Astrocyte (in vitro differentiated cells and primary cell): Measurements from ENCODE around the gene MYZAP.

Experiments used
- EZH2 ChIP-seq: IDR thresholded peaks from 2 replicates; pipeline ENCODE4 v1.6.1; 2012; ENCODE audit warnings: mild to moderate bottlenecking, low read length, inconsistent platforms; ENCODE audit not compliant: insufficient read depth
- TF ChIP-seq, protein P1 (sequence below): IDR thresholded peaks from 2 replicates; pipeline ENCODE4 v1.5.1; 2011; ENCODE audit warnings: low read depth, mild to moderate bottlenecking, inconsistent platforms, low read length, moderate library complexity; ENCODE audit not compliant: insufficient read depth

DNA sequence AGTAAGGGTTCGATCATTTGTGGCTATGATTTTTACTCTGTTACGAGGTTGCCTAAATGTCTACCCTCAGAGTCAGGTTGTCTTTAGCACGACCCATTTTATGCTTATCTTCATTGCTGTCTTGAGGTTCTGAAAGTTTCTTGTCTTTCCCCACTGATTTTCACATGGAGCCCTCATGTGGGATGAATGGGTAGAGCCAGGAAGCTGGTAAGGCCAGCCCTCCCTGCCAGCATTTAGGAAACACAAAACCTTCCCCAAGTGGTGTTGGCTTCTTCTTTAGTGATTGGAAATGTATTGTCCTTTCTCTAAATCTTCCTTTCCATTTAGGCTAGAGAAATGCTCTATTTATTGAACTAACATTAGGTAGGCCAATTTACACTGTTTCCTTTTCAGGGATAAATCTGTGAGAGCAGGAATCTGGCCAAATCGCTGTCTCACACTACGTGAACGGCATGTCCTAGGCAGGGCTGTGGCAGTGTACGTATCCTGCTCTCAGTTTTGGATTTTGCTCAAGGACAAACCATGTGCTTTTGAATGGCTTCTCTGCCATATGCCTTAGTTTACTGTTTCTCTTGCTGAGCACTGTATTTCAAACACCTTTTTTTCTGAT lies 43.7 kb downstream of the MYZAP start:
- TF ChIP-seq, protein P1, sequence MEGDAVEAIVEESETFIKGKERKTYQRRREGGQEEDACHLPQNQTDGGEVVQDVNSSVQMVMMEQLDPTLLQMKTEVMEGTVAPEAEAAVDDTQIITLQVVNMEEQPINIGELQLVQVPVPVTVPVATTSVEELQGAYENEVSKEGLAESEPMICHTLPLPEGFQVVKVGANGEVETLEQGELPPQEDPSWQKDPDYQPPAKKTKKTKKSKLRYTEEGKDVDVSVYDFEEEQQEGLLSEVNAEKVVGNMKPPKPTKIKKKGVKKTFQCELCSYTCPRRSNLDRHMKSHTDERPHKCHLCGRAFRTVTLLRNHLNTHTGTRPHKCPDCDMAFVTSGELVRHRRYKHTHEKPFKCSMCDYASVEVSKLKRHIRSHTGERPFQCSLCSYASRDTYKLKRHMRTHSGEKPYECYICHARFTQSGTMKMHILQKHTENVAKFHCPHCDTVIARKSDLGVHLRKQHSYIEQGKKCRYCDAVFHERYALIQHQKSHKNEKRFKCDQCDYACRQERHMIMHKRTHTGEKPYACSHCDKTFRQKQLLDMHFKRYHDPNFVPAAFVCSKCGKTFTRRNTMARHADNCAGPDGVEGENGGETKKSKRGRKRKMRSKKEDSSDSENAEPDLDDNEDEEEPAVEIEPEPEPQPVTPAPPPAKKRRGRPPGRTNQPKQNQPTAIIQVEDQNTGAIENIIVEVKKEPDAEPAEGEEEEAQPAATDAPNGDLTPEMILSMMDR = no peak
- no peak for TF ChIP-seq EZH2
